ENCODE results near the gene CDIP1. TPM values are rescaled to one million over a fixed set of nuclear protein-coding genes. Genes with fewer than 3 reads are reported as not detected.

CDIP1 gene
- total RNA-seq, 1 experiment from 2014 or later: 19.5 TPM

- DNase-seq (ENCODE audit: low read depth): no peak
Measured at GRCh38 chr16:4514606-4515005, 24.0 kb downstream of the CDIP1 start.

GRCh38 chr16:4513881-4514280, 24.7 kb downstream of the CDIP1 start:
- DNase-seq (ENCODE audit: low read depth): no peak

GRCh38 chr16:4513086-4513860, 25.3 kb downstream of the CDIP1 start:
- DNase-seq (ENCODE audit: low read depth): no peak

GRCh38 chr16:4512473-4512872, 26.1 kb downstream of the CDIP1 start:
- no peak for DNase-seq (ENCODE audit: low read depth)

GRCh38 chr16:4511441-4512082, 27.0 kb downstream of the CDIP1 start:
- DNase-seq (ENCODE audit: low read depth): peak; percentile 46

GRCh38 chr16:4510747-4511426, 27.7 kb downstream of the CDIP1 start:
- no peak for DNase-seq (ENCODE audit: low read depth)

- no peak for DNase-seq (ENCODE audit: low read depth)
Measured at GRCh38 chr16:4510131-4510530, 28.4 kb downstream of the CDIP1 start.

- DNase-seq (ENCODE audit: low read depth): no peak
Measured at GRCh38 chr16:4509420-4509819, 29.2 kb downstream of the CDIP1 start.

- no peak for DNase-seq (ENCODE audit: low read depth)
Measured at GRCh38 chr16:4508806-4509205, 29.8 kb downstream of the CDIP1 start.

- DNase-seq (ENCODE audit: low read depth): no peak
Measured at GRCh38 chr16:4507588-4508345, 30.8 kb downstream of the CDIP1 start.

GRCh38 chr16:4506450-4506849, 32.1 kb downstream of the CDIP1 start:
- DNase-seq (ENCODE audit: low read depth): peak; percentile 67

- no peak for DNase-seq (ENCODE audit: low read depth)
Measured at GRCh38 chr16:4505356-4506147, 33.0 kb downstream of the CDIP1 start.

GRCh38 chr16:4501071-4501478, 37.5 kb downstream of the CDIP1 start:
- no peak for DNase-seq (ENCODE audit: low read depth)

- peak; percentile 80 for DNase-seq (ENCODE audit: low read depth)
Measured at GRCh38 chr16:4500272-4500671, 38.3 kb downstream of the CDIP1 start.

- no peak for DNase-seq (ENCODE audit: low read depth)
Measured at GRCh38 chr16:4499196-4499555, 39.4 kb downstream of the CDIP1 start.

GRCh38 chr16:4498546-4499195, 39.9 kb downstream of the CDIP1 start:
- DNase-seq (ENCODE audit: low read depth): no peak

- peak; percentile 68 for DNase-seq (ENCODE audit: low read depth)
Measured at GRCh38 chr16:4496305-4496704, 42.3 kb downstream of the CDIP1 start.

- DNase-seq (ENCODE audit: low read depth): no peak
Measured at GRCh38 chr16:4495766-4496165, 42.8 kb downstream of the CDIP1 start.

- DNase-seq (ENCODE audit: low read depth): peak; percentile 70
Measured at GRCh38 chr16:4494746-4495490, 43.7 kb downstream of the CDIP1 start.

- no peak for DNase-seq (ENCODE audit: low read depth)
Measured at GRCh38 chr16:4491898-4492297, 46.7 kb downstream of the CDIP1 start.

All from LHCN-M2 (cell line).